WTC11 (cell line): ENCODE measurements around the gene ZNF764.

Source experiments
- AFF4 ChIP-seq: sonication (generic); formaldehyde crosslinking; IDR thresholded peaks from 2 replicates; pipeline ENCODE4 v1.8.1; 2023; ENCODE audit warnings: mild to moderate bottlenecking, missing genetic modification reagents, borderline replicate concordance
- ETV6 ChIP-seq: sonication (generic); formaldehyde crosslinking; IDR thresholded peaks from 2 replicates; pipeline ENCODE4 v1.8.1; 2022; ENCODE audit warnings: mild to moderate bottlenecking, missing genetic modification reagents
- JUN ChIP-seq: sonication (generic); formaldehyde crosslinking; IDR thresholded peaks from 2 replicates; pipeline ENCODE4 v1.8.0; 2023; ENCODE audit warnings: mild to moderate bottlenecking, missing genetic modification reagents
- MAX ChIP-seq: sonication (generic); formaldehyde crosslinking; IDR thresholded peaks from 2 replicates; pipeline ENCODE4 v1.8.0; 2022; ENCODE audit warnings: mild to moderate bottlenecking, missing genetic modification reagents
- NR3C1 ChIP-seq: sonication (generic); formaldehyde crosslinking; conservative IDR thresholded peaks from 2 replicates; pipeline ENCODE4 v1.8.1; 2023; ENCODE audit warnings: low read depth, mild to moderate bottlenecking, missing genetic modification reagents
- PREB ChIP-seq: sonication (generic); formaldehyde crosslinking; IDR thresholded peaks from 2 replicates; pipeline ENCODE4 v1.8.1; 2022; ENCODE audit warnings: mild to moderate bottlenecking, missing genetic modification reagents, moderate library complexity, borderline replicate concordance
- TF ChIP-seq, protein P1 (sequence below): fragments of 200-600 bp; IDR thresholded peaks from 2 replicates; pipeline ENCODE4 v1.8.0; 2022; ENCODE audit warnings: antibody characterized with exemption
- TF ChIP-seq, protein P2 (sequence below): sonication (generic); formaldehyde crosslinking; IDR thresholded peaks from 2 replicates; pipeline ENCODE4 v1.8.1; 2023; ENCODE audit warnings: mild to moderate bottlenecking, missing genetic modification reagents, moderate library complexity

DNA sequence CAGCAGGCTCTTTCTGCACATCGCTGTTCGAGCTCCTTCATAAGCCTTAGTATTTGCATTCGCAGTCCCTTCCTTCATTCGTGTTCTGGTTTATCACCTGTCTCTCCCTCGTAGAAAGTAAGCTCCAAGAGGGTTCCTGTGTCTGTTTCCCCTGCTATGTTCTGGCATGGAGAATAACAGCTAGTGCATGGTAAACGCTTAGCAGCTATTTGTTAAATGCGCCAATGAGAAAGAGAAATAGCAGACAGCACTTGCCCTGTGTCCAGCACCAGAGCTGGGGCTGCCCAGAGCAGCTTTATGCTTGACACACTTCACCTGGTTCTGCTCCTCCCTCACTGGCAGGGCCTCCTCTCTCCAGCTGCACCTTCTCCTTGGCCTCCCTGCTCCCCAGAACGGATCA lies 7.8 kb upstream of the ZNF764 start:
- TF ChIP-seq, protein P1, sequence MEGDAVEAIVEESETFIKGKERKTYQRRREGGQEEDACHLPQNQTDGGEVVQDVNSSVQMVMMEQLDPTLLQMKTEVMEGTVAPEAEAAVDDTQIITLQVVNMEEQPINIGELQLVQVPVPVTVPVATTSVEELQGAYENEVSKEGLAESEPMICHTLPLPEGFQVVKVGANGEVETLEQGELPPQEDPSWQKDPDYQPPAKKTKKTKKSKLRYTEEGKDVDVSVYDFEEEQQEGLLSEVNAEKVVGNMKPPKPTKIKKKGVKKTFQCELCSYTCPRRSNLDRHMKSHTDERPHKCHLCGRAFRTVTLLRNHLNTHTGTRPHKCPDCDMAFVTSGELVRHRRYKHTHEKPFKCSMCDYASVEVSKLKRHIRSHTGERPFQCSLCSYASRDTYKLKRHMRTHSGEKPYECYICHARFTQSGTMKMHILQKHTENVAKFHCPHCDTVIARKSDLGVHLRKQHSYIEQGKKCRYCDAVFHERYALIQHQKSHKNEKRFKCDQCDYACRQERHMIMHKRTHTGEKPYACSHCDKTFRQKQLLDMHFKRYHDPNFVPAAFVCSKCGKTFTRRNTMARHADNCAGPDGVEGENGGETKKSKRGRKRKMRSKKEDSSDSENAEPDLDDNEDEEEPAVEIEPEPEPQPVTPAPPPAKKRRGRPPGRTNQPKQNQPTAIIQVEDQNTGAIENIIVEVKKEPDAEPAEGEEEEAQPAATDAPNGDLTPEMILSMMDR = no peak
- TF ChIP-seq NR3C1 (CRISPR knock-in tag) (no peak), MAX (no peak), ETV6 (no peak), AFF4 (CRISPR knock-in tag) (no peak), PREB (CRISPR knock-in tag) (no peak), JUN (no peak)
- TF ChIP-seq, protein P2, sequence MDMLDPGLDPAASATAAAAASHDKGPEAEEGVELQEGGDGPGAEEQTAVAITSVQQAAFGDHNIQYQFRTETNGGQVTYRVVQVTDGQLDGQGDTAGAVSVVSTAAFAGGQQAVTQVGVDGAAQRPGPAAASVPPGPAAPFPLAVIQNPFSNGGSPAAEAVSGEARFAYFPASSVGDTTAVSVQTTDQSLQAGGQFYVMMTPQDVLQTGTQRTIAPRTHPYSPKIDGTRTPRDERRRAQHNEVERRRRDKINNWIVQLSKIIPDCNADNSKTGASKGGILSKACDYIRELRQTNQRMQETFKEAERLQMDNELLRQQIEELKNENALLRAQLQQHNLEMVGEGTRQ (CRISPR knock-in tag) = no peak
